ENCODE results near the gene BEND7. TPM values are rescaled to one million over a fixed set of nuclear protein-coding genes. Genes with fewer than 3 reads are reported as not detected.
A peak's percentile ranks its signal among the peaks of the same experiment; 100 is the strongest.

BEND7 gene
- total and polyA plus RNA-seq, 2 of the 4 experiments (the other 2 are of a cell fraction): 2.3 to 3.5 TPM

DNA sequence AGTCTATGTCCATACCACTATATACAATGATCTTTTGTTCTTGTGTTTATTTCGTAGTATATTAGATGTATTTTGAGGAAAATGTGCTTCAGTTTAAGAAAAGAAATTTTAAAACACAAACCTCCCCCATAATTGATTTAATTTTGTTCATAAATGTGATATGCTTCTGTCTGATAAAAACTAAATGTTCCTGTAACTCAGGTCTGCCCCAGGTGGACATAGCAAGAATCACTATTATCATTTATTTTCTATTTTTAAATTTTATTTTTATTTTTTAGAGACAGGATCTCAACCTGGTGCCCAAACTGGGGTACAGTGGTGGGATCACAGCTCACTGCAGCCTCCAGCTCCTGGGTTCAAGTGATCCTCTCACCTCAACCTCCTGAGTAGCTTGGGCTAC lies 43.2 kb downstream of the BEND7 start:
- Histone ChIP-seq H3K27me3 (ENCODE audit: control insufficient read depth, insufficient read depth, low read length) (no peaks in the 10 kb centered on the region), H3K4me1 (ENCODE audit: control insufficient read depth, insufficient read depth, low read length) (no peaks in the 10 kb centered on the region), H4K20me1 (ENCODE audit: insufficient read depth, low read length) (no peaks in the 10 kb centered on the region), H2AK9ac (replicated peaks; ENCODE audit: low read depth, low read length, poor library complexity) (no peak overlapping the region), H3K4ac (ENCODE audit: low read depth, low read length) (no peak overlapping the region), H3K23ac (ENCODE audit: low read depth, low read length) (no peak overlapping the region), H2AK5ac (ENCODE audit: low read depth, low read length) (no peak overlapping the region), H3K4me2 (ENCODE audit: low read depth, low read length) (no peak overlapping the region), H3K36me3 (ENCODE audit: control insufficient read depth, insufficient read depth, low read length) (peaks cover 6% of the 10 kb centered on the region; the same call in 1 of the 2 replicates), H3K27ac (ENCODE audit: insufficient read depth, low read length) (no peak overlapping the region), H3K14ac (replicated peaks; ENCODE audit: low read depth, low read length) (no peak overlapping the region), H3K9me1 (ENCODE audit: insufficient read depth, low read length) (no peaks in the 10 kb centered on the region), H4K91ac (ENCODE audit: insufficient read depth, low read depth, low read length) (no peak overlapping the region), H4K8ac (ENCODE audit: low read depth in 2 of 2, low read length in 2 of 2) (no peak overlapping the region), H2BK120ac (ENCODE audit: low read depth, low read length) (no peak overlapping the region), H4K5ac (ENCODE audit: low read depth, low read length) (no peak overlapping the region), H2BK5ac (ENCODE audit: low read depth, low read length, poor library complexity, severe bottlenecking) (no peak overlapping the region), H3K56ac (ENCODE audit: extremely low read depth, insufficient read depth, low read length) (no peak overlapping the region), H2AFZ (replicated peaks; ENCODE audit: low read length, poor library complexity) (no peak overlapping the region), H2BK15ac (ENCODE audit: low read depth, low read length) (no peak overlapping the region), H3K9me3 (ENCODE audit: control insufficient read depth, insufficient read depth, low read length) (no peaks in the 10 kb centered on the region), H2BK20ac (ENCODE audit: low read depth, low read length) (no peak overlapping the region), H3K79me1 (ENCODE audit: low read depth in 1 of 2, low read length in 2 of 2) (no peaks in the 10 kb centered on the region), H3K18ac (ENCODE audit: low read depth, low read length) (no peak overlapping the region), H3K9ac (ENCODE audit: low read depth, low read length) (no peak overlapping the region), H3K4me3 (ENCODE audit: insufficient read depth, low read depth, low read length) (no peak overlapping the region)
- DNase-seq (no peak), ATAC-seq (ENCODE audit: low read depth) (no peak)
- TF ChIP-seq CHD1 (IDR thresholded peaks at IDR 0.05; ENCODE audit: low read depth, low read length): no peak
- no peak for TF ChIP-seq MAZ (IDR thresholded peaks at IDR 0.05; ENCODE audit: borderline replicate concordance, low read depth, low read length)
- no peak for TF ChIP-seq NFE2L2 (IDR thresholded peaks at IDR 0.05; ENCODE audit: low read depth, low read length)
- TF ChIP-seq CEBPB (IDR thresholded peaks at IDR 0.05; ENCODE audit: low read depth, low read length): no peak
- TF ChIP-seq, protein P1, sequence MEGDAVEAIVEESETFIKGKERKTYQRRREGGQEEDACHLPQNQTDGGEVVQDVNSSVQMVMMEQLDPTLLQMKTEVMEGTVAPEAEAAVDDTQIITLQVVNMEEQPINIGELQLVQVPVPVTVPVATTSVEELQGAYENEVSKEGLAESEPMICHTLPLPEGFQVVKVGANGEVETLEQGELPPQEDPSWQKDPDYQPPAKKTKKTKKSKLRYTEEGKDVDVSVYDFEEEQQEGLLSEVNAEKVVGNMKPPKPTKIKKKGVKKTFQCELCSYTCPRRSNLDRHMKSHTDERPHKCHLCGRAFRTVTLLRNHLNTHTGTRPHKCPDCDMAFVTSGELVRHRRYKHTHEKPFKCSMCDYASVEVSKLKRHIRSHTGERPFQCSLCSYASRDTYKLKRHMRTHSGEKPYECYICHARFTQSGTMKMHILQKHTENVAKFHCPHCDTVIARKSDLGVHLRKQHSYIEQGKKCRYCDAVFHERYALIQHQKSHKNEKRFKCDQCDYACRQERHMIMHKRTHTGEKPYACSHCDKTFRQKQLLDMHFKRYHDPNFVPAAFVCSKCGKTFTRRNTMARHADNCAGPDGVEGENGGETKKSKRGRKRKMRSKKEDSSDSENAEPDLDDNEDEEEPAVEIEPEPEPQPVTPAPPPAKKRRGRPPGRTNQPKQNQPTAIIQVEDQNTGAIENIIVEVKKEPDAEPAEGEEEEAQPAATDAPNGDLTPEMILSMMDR (conservative IDR thresholded peaks at IDR 0.05; ENCODE audit: low read depth, low read length): peak; percentile 41
- intact Hi-C loops (cut with micrococcal nuclease) (no loop called here), dilution Hi-C loops (cut with HindIII; ENCODE audit: low sequenced_read_pairs, unreplicated experiment) (no loop called here), in situ Hi-C loops (cut with MboI; ENCODE audit: low sequenced_read_pairs) (no loop called here)
- ChIA-PET POLR2A (ENCODE audit: unreplicated experiment) (no interaction called here), CTCF (no interaction called here)
- WGBS, 2 experiments (ENCODE audit: extremely low coverage in 2 of 2, insufficient read length in 1 of 2): no CpG with 5 or more reads among the region's 1 CpG
- no TSS peak for BruUV-seq (replicated peaks)

Data from IMR-90 (cell line).